Measurements from ENCODE around the gene MECR. TPM values are rescaled to one million over a fixed set of nuclear protein-coding genes. Genes with fewer than 3 reads are reported as not detected.
"Not testable (repeated sequence)": the region's sequence is repeated elsewhere in the genome, so short reads cannot be mapped to it uniquely, and the experiment has no call there.

MECR gene
- total RNA-seq, 1 donor: 22.5 TPM

- peak; percentile 49 for DNase-seq (ENCODE audit: low read depth)
- H3K4me3 ChIP-seq (ENCODE audit: low read depth, low read length): peak overlapping the region; percentile 65
- no peak for TF ChIP-seq CTCF (IDR thresholded peaks at IDR 0.05; ENCODE audit: insufficient read depth, low read depth, low read length)
Observed at GRCh38 chr1:29237129-29237821, 6.5 kb upstream of the MECR start.

GRCh38 chr1:29236712-29237128, 6.0 kb upstream of the MECR start:
- TF ChIP-seq CTCF (IDR thresholded peaks at IDR 0.05; ENCODE audit: insufficient read depth, low read depth, low read length): no peak
- H3K4me3 ChIP-seq (ENCODE audit: low read depth, low read length): peak overlapping the region; percentile 65
- peak; percentile 20 for DNase-seq (ENCODE audit: low read depth)

- H3K4me3 ChIP-seq (ENCODE audit: low read depth, low read length): peak within 1 kb of the TSS; percentile 65
- TF ChIP-seq CTCF (IDR thresholded peaks at IDR 0.05; ENCODE audit: insufficient read depth, low read depth, low read length): peak; percentile 45
- DNase-seq (ENCODE audit: low read depth): peak; percentile 66
Observed at GRCh38 chr1:29235955-29236711, 5.4 kb upstream of the MECR start, which contains the start of gene PTPRU. TSS of gene PTPRU (plus strand) at chr1:29236522. CDS start at chr1:29236645, 123 bp downstream.

- H3K4me3 ChIP-seq (ENCODE audit: low read depth, low read length); DNase-seq (ENCODE audit: low read depth): not testable (repeated sequence)
Observed at GRCh38 chr1:29234881-29235280, 4.1 kb upstream of the MECR start.

- TF ChIP-seq CTCF (IDR thresholded peaks at IDR 0.05; ENCODE audit: insufficient read depth, low read depth, low read length): no peak
- H3K4me3 ChIP-seq (ENCODE audit: low read depth, low read length): no peak overlapping the region
- no peak for DNase-seq (ENCODE audit: low read depth)
Observed at GRCh38 chr1:29234471-29234870, 3.7 kb upstream of the MECR start.

GRCh38 chr1:29233693-29234092, 3.0 kb upstream of the MECR start:
- DNase-seq (ENCODE audit: low read depth): no peak
- no peak overlapping the region for H3K4me3 ChIP-seq (ENCODE audit: low read depth, low read length)
- TF ChIP-seq CTCF (IDR thresholded peaks at IDR 0.05; ENCODE audit: insufficient read depth, low read depth, low read length): no peak

- no peak for TF ChIP-seq CTCF (IDR thresholded peaks at IDR 0.05; ENCODE audit: insufficient read depth, low read depth, low read length)
- H3K4me3 ChIP-seq (ENCODE audit: low read depth, low read length): no peak overlapping the region
Observed at GRCh38 chr1:29232387-29232786, 1.7 kb upstream of the MECR start.

More at GRCh38 chr1:29232387-29232786, 1.7 kb upstream of the MECR start:
- DNase-seq (ENCODE audit: low read depth): no peak

All from fibroblast of villous mesenchyme (primary cell).